A549 (cell line): ENCODE data around the gene CABP7.

Experiments
- CTCF ChIP-seq: fragments of >200 bp; sonication (Bioruptor Twin); formaldehyde crosslinking; IDR thresholded peaks from 3 replicates; pipeline ENCODE4 v1.5.1; 2016
- MYC ChIP-seq: IDR thresholded peaks from 2 replicates; pipeline ENCODE4 v1.6.1; 2012; ENCODE audit warnings: mild to moderate bottlenecking, inconsistent platforms, low read length, improper control_type of control experiment, borderline replicate concordance
- NFE2L2 ChIP-seq: fragments of 150-350 bp; conservative IDR thresholded peaks from 2 replicates; pipeline ENCODE4 v1.6.1; 2014; ENCODE audit warnings: low read length
- ZFP36 ChIP-seq: fragments of 450-650 bp; IDR thresholded peaks from 2 replicates; pipeline ENCODE4 v1.6.1; 2014; ENCODE audit warnings: borderline replicate concordance; ENCODE audit not compliant: partially characterized antibody

GRCh38 chr22:29758959-29759358 lies 39.2 kb downstream of the CABP7 start:
- TF ChIP-seq CTCF (no peak), MYC (no peak), ZFP36 (no peak), NFE2L2 (no peak)
